Naive thymus-derived CD4-positive, alpha-beta T cell (primary cell): ENCODE measurements around the gene CDK6. TPM values are rescaled to one million over a fixed set of nuclear protein-coding genes. Genes with fewer than 3 reads are reported as not detected.
A peak's percentile ranks its signal among the peaks of the same experiment; 100 is the strongest.
"Not testable (repeated sequence)": the region's sequence is repeated elsewhere in the genome, so short reads cannot be mapped to it uniquely, and the experiment has no call there.

ENCODE experiments used
- ATAC-seq: fragments of 150-1000 bp; cut with Tn5 transposase; 2 replicates; pipeline ENCODE4 v1.10.0; 2021; ENCODE audit warnings: mild to moderate bottlenecking, moderate library complexity
- CTCF ChIA-PET: fragments of 350-600 bp; sonication (Branson Sonifier 250); formaldehyde crosslinking; loops from one replicate; lab custom pipeline; 2021; ENCODE audit warnings: antibody characterized with exemption; lab: Charles Lee
- POLR2A ChIA-PET: fragments of 350-600 bp; sonication (Branson Sonifier 250); formaldehyde crosslinking; loops from one replicate; lab custom pipeline; 2021; ENCODE audit warnings: antibody characterized with exemption, inconsistent platforms; lab: Charles Lee
- DNase-seq, 9 donors: peaks; one replicate each; pipeline versions ENCODE4 v3.0.0 to v3.0.0-alpha.2; 2020 to 2022; ENCODE audit warnings: mixed read lengths in 1 of 9
- H3K27ac ChIP-seq: one replicate; pipeline ENCODE4 v1.7.0; 2013; ENCODE audit warnings: mild to moderate bottlenecking, low read depth, low read length, moderate library complexity
- H3K27me3 ChIP-seq, 2 donors: one replicate each; pipeline ENCODE4 v1.7.0; 2013; ENCODE audit warnings: low read length in 2 of 2, mild to moderate bottlenecking in 2 of 2, moderate library complexity in 2 of 2; ENCODE audit not compliant: control insufficient read depth in 2 of 2, insufficient read depth in 2 of 2
- H3K36me3 ChIP-seq, 3 experiments: 1 replicate in 2 of 3; 2 replicates in 1 of 3; pipeline ENCODE4 v1.7.0; 2013; ENCODE audit warnings: low read length in 3 of 3, mild to moderate bottlenecking in 3 of 3, moderate library complexity in 1 of 3; ENCODE audit not compliant: insufficient read depth in 3 of 3, control insufficient read depth in 2 of 3
- H3K4me1 ChIP-seq, 2 donors: one replicate each; pipeline ENCODE4 v1.7.0; 2013; ENCODE audit warnings: low read length in 2 of 2, mild to moderate bottlenecking in 2 of 2, moderate library complexity in 1 of 2; ENCODE audit not compliant: control insufficient read depth in 2 of 2, insufficient read depth in 2 of 2
- H3K4me3 ChIP-seq: 2 replicates; pipeline ENCODE4 v1.7.0; 2013; ENCODE audit warnings: mild to moderate bottlenecking, low read length
- H3K9me3 ChIP-seq, 3 experiments: 1 replicate in 2 of 3; 2 replicates in 1 of 3; pipeline ENCODE4 v1.7.0; 2013; ENCODE audit warnings: low read length in 3 of 3; ENCODE audit not compliant: control insufficient read depth in 2 of 3
- H3K27ac Mint-ChIP-seq, 9 donors: one replicate each; pipeline ENCODE4 v1.8.0; 2020 to 2022; ENCODE audit warnings: mixed read lengths in 9 of 9, mild to moderate bottlenecking in 8 of 9, moderate library complexity in 5 of 9, inconsistent platforms in 2 of 9
- H3K27me3 Mint-ChIP-seq, 5 donors: one replicate each; pipeline ENCODE4 v1.8.0; 2021 to 2022; ENCODE audit warnings: mixed read lengths in 5 of 5, mild to moderate bottlenecking in 1 of 5
- H3K36me3 Mint-ChIP-seq, 5 donors: one replicate each; pipeline ENCODE4 v1.8.0; 2020 to 2022; ENCODE audit warnings: mixed read lengths in 5 of 5, mild to moderate bottlenecking in 3 of 5, inconsistent platforms in 1 of 5
- H3K4me1 Mint-ChIP-seq, 7 donors: one replicate each; pipeline ENCODE4 v1.8.0; 2020 to 2022; ENCODE audit warnings: mixed read lengths in 7 of 7, mild to moderate bottlenecking in 3 of 7, inconsistent platforms in 1 of 7
- H3K4me3 Mint-ChIP-seq, 10 donors: one replicate each; pipeline ENCODE4 v1.8.0; 2020 to 2022; ENCODE audit warnings: mild to moderate bottlenecking in 10 of 10, mixed read lengths in 10 of 10, moderate library complexity in 6 of 10, inconsistent platforms in 2 of 10
- H3K9me3 Mint-ChIP-seq, 11 donors: one replicate each; pipeline ENCODE4 v1.8.0; 2020 to 2022; ENCODE audit warnings: mixed read lengths in 11 of 11, mild to moderate bottlenecking in 4 of 11, inconsistent platforms in 1 of 11, moderate library complexity in 1 of 11
- intact Hi-C, 2 donors: fragments of 100-400 bp; cut with micrococcal nuclease; formaldehyde crosslinking; loops; one replicate each; pipeline ENCODE4 v1.15.1; 2023
- polyA plus RNA-seq, 2 donors: library from polyadenylated mRNA; unstranded; fragments of 300-500 nt; fragmentation: Illumina TruSeq; gene quantifications; one replicate each; pipeline ENCODE4 v1.2.3, GENCODE V29; 2021
- total RNA-seq, 6 experiments: library from RNA in 5 of 6; stranded (reverse) in 5 of 6; gene quantifications; 1 replicate in 5 of 6; 2 replicates in 1 of 6; pipeline ENCODE4 v1.2.3 and lab custom pipeline; 2021 to 2026

Gene CDK6
- total and polyA plus RNA-seq, 7 experiments from 2014 or later, result 15.8 to 156 (median 36.8) TPM

DNA sequence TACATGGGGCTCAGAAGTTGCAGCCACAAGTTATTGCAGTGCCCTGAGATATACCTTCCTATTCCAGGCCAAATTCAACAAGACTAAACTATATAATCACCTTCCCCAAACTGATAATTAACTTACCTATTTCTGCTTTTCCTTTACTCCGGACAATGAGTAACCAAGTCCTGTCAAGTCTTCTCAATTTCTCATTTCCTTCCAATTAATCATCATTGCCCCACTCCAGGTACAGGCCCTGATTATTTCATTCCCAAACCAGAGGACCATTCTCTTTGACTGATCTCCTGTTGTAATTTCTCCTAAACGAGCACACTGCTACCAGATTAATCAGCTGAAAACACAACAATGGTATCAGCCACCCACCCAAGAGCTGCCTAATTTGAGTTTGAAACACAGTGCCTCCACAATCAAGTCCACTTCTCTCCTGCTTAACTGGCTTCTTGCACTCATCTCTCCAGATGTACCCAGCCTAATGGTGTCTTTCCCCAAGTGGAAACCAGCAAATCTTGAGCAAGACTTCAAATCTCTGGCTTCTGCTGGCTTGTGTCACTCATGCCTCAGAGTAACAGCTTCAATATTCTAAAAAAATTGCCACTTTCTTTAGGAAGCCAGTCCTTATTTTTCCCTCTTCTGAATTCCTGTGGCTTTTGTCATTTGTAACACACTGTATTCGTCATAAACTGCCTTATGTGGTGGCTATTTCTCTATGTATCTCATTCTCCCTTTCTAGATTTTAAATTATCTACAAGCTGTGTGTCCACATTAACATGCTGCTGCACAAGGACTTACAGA lies 89.1 kb downstream of the CDK6 start:
- Mint-ChIP-seq H3K4me1 (peaks cover 4 to 62% (median 23%) of the 10 kb centered on the region in 7 donors), H3K4me3 (no peak overlapping the region), H3K27ac (peak overlapping the region in 3 of 9 donors; percentile 2 to 65 (median 22)), H3K27me3 (no peaks in the 10 kb centered on the region), H3K9me3 (peaks cover 0 to 10% (median 0%) of the 10 kb centered on the region in 11 donors), H3K36me3 (peaks cover 7 to 43% (median 17%) of the 10 kb centered on the region in 5 donors)
- Histone ChIP-seq H3K36me3 (no peaks in the 10 kb centered on the region), H3K9me3 (no peaks in the 10 kb centered on the region), H3K4me3 (no peak overlapping the region), H3K4me1 (no peaks in the 10 kb centered on the region), H3K27ac (no peak overlapping the region), H3K27me3 (no peaks in the 10 kb centered on the region)
- DNase-seq (no peak), ATAC-seq (no peak)
- CTCF ChIA-PET, result interaction anchor here (0.8 kb wide), 1 partner anchor 64 kb away, joined by 3 read pairs; no protein-coding TSS in a partner anchor
- POLR2A ChIA-PET, result no interaction called here
- intact Hi-C loops, result loop anchor here in 1 of 2 donors (2.0 kb wide), 1 partner anchor 14 kb away; no protein-coding TSS in a partner anchor

- Mint-ChIP-seq H3K4me1 (peaks cover 11 to 68% (median 36%) of the 10 kb centered on the region in 7 donors), H3K36me3 (peaks cover 7 to 46% (median 17%) of the 10 kb centered on the region in 5 donors), H3K9me3 (peaks cover 0 to 10% (median 0%) of the 10 kb centered on the region in 11 donors), H3K4me3 (no peak overlapping the region), H3K27ac (no peak overlapping the region), H3K27me3 (no peaks in the 10 kb centered on the region)
- no peaks in the 10 kb centered on the region for H3K36me3 ChIP-seq
- ATAC-seq (no peak), DNase-seq (no peak)
- H3K27me3 ChIP-seq, result no peaks in the 10 kb centered on the region
- no peak overlapping the region for H3K27ac ChIP-seq
- H3K4me3 ChIP-seq, result no peak overlapping the region
- CTCF ChIA-PET, result no interaction called here
- POLR2A ChIA-PET, result no interaction called here
- intact Hi-C loops, result no loop called here
- no peaks in the 10 kb centered on the region for H3K9me3 ChIP-seq
- H3K4me1 ChIP-seq, result no peaks in the 10 kb centered on the region
Observed at GRCh38 chr7:92745241-92745640, 91.1 kb downstream of the CDK6 start.

- intact Hi-C loops, POLR2A ChIA-PET, H3K27me3 Mint-ChIP-seq, H3K27me3 ChIP-seq, ATAC-seq, CTCF ChIA-PET, H3K9me3 ChIP-seq, H3K9me3 Mint-ChIP-seq, H3K4me3 Mint-ChIP-seq, H3K4me3 ChIP-seq, H3K4me1 ChIP-seq, H3K36me3 ChIP-seq, H3K27ac ChIP-seq, DNase-seq: not testable (repeated sequence)
- Mint-ChIP-seq H3K4me1 (peaks cover 9 to 69% (median 36%) of the 10 kb centered on the region in 7 donors), H3K36me3 (peaks cover 1 to 46% (median 12%) of the 10 kb centered on the region in 5 donors), H3K27ac (peak overlapping the region in 1 of 9 donors; percentile 44)
Observed at GRCh38 chr7:92744180-92744579, 92.2 kb downstream of the CDK6 start.

GRCh38 chr7:92742186-92742585 lies 94.2 kb downstream of the CDK6 start:
- CTCF ChIA-PET, result no interaction called here
- Histone ChIP-seq H3K27me3 (no peaks in the 10 kb centered on the region), H3K4me3 (no peak overlapping the region), H3K9me3 (no peaks in the 10 kb centered on the region), H3K36me3 (no peaks in the 10 kb centered on the region), H3K4me1 (no peaks in the 10 kb centered on the region), H3K27ac (no peak overlapping the region)
- peak overlapping the region in 1 of 9 donors; percentile 43 for H3K27ac Mint-ChIP-seq
- POLR2A ChIA-PET, result interaction anchor here (0.6 kb wide), 1 partner anchor 375 kb away, joined by 3 read pairs; no protein-coding TSS in a partner anchor
- ATAC-seq, result no peak
- intact Hi-C loops, result no loop called here
- no peaks in the 10 kb centered on the region for H3K27me3 Mint-ChIP-seq
- peaks cover 0 to 10% (median 0%) of the 10 kb centered on the region in 11 donors for H3K9me3 Mint-ChIP-seq
- no peak for DNase-seq
- H3K4me3 Mint-ChIP-seq, result peak overlapping the region in 1 of 10 donors; percentile 42
- H3K36me3 Mint-ChIP-seq, result peaks cover 0 to 44% (median 13%) of the 10 kb centered on the region in 5 donors
- peaks cover 9 to 67% (median 36%) of the 10 kb centered on the region in 7 donors for H3K4me1 Mint-ChIP-seq

- ChIA-PET CTCF (no interaction called here), POLR2A (no interaction called here)
- no peak overlapping the region for H3K4me3 ChIP-seq
- H3K4me1 ChIP-seq, result no peaks in the 10 kb centered on the region
- Mint-ChIP-seq H3K9me3 (peaks cover 0 to 13% (median 0%) of the 10 kb centered on the region in 11 donors), H3K4me3 (no peak overlapping the region), H3K27ac (peak overlapping the region in 3 of 9 donors; percentile 17 to 51 (median 43)), H3K36me3 (peaks cover 10 to 46% (median 15%) of the 10 kb centered on the region in 5 donors), H3K4me1 (peaks cover 9 to 62% (median 33%) of the 10 kb centered on the region in 7 donors), H3K27me3 (no peaks in the 10 kb centered on the region)
- DNase-seq (no peak), ATAC-seq (no peak)
- H3K27ac ChIP-seq, result no peak overlapping the region
- H3K27me3 ChIP-seq, result no peaks in the 10 kb centered on the region
- H3K9me3 ChIP-seq, result no peaks in the 10 kb centered on the region
- intact Hi-C loops, result no loop called here
- H3K36me3 ChIP-seq, result no peaks in the 10 kb centered on the region
Observed at GRCh38 chr7:92740700-92741126, 95.7 kb downstream of the CDK6 start.

DNA sequence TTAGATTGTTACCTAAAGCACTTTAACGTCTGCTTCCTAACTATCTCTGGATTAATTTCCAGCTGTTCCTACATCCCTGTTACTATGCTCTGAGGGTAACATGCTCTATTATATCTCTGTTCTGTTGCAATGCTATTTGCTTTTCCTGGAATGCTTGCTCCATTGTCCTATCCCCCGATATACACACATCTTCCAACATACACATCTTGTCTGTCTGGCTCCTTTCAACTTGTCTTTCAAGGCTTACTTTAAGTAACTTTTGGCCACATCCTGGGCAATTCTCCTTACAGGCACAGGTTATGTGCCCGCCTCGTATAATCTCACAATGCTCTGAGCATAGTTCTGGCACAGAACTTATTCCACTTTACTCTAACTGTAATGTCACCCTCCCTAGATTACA lies 96.2 kb downstream of the CDK6 start:
- Mint-ChIP-seq H3K36me3 (peaks cover 10 to 44% (median 15%) of the 10 kb centered on the region in 5 donors), H3K4me1 (peaks cover 9 to 59% (median 30%) of the 10 kb centered on the region in 7 donors), H3K9me3 (peaks cover 0 to 11% (median 0%) of the 10 kb centered on the region in 11 donors), H3K4me3 (peak overlapping the region in 1 of 10 donors; percentile 4), H3K27me3 (no peaks in the 10 kb centered on the region), H3K27ac (no peak overlapping the region)
- CTCF ChIA-PET, result no interaction called here
- no peak overlapping the region for H3K4me3 ChIP-seq
- no peaks in the 10 kb centered on the region for H3K27me3 ChIP-seq
- H3K27ac ChIP-seq, result no peak overlapping the region
- no peaks in the 10 kb centered on the region for H3K9me3 ChIP-seq
- ATAC-seq (no peak), DNase-seq (no peak)
- intact Hi-C loops, result no loop called here
- POLR2A ChIA-PET, result no interaction called here
- no peaks in the 10 kb centered on the region for H3K36me3 ChIP-seq
- no peaks in the 10 kb centered on the region for H3K4me1 ChIP-seq
